Uterus (tissue), 4 donors: ENCODE results near the gene CELF2. TPM values are rescaled to one million over a fixed set of nuclear protein-coding genes. Genes with fewer than 3 reads are reported as not detected.

Experiments used
- DNase-seq, 2 donors: peaks; one replicate each; pipeline ENCODE4 v3.0.0-alpha.2; 2019 to 2020
- H3K27ac ChIP-seq, 2 donors: fragments of 200-600 bp; sonication (generic); 1 replicate in 1 of 2; 2 replicates in 1 of 2; pipeline ENCODE4 v1.5.1; 2016 to 2018
- H3K27me3 ChIP-seq, 2 donors: fragments of 200-600 bp; sonication (generic); one replicate each; pipeline ENCODE4 v1.5.1; 2018 to 2019; ENCODE audit warnings: control low read depth in 1 of 2
- H3K36me3 ChIP-seq, 2 donors: fragments of 200-600 bp; sonication (generic); one replicate each; pipeline ENCODE4 v1.5.1; 2019; ENCODE audit warnings: control low read depth in 1 of 2
- H3K4me1 ChIP-seq, 2 donors: fragments of 200-600 bp; sonication (generic); one replicate each; pipeline ENCODE4 v1.5.1; 2018 to 2019; ENCODE audit warnings: control low read depth in 1 of 2
- H3K4me3 ChIP-seq, 2 donors: fragments of 200-600 bp; sonication (generic); 1 replicate in 1 of 2; 2 replicates in 1 of 2; pipeline ENCODE4 v1.5.1; 2018 to 2019; ENCODE audit warnings: mild to moderate bottlenecking in 1 of 2
- H3K9me3 ChIP-seq, 2 donors: fragments of 200-600 bp; sonication (generic); one replicate each; pipeline ENCODE4 v1.5.1; 2019; ENCODE audit warnings: control low read depth in 1 of 2
- POLR2A ChIP-seq, 2 donors: fragments of 450-650 bp; IDR thresholded peaks; one replicate each; pipeline ENCODE4 v1.6.1; 2016; ENCODE audit warnings: antibody characterized with exemption in 2 of 2, mild to moderate bottlenecking in 1 of 2, moderate library complexity in 1 of 2
- intact Hi-C: fragments of 100-400 bp; cut with DNase I; formaldehyde crosslinking; loops from one replicate; pipeline ENCODE4 v1.15.1; 2023; ENCODE audit warnings: low total_unique reads
- total RNA-seq, 4 donors: library from RNA; depleted of rRNA in 3 of 4; stranded (reverse); fragments of >200 nt in 3 of 4; gene quantifications; one replicate each; pipeline versions ENCODE4 v1.1.0 to v1.2.4, GENCODE V29; 2014 to 2023
- TF ChIP-seq, protein P1 (sequence below), 4 experiments: fragments of 200-600 bp in 2 of 4; fragments of 450-650 bp in 2 of 4; sonication (generic) in 2 of 4; IDR thresholded peaks; one replicate each; pipeline ENCODE4 v1.5.1; 2016 to 2019; ENCODE audit warnings: antibody characterized with exemption in 4 of 4, mild to moderate bottlenecking in 2 of 4, moderate library complexity in 1 of 4
- donor health status: DM: yes; HTN: yes; CAD: no.

CELF2 gene
- total RNA-seq, 4 donors from 2014 or later = 12.8 to 59.2 (median 44.0) TPM

GRCh38 chr10:11013836-11014235, 3.8 kb upstream of the CELF2 start:
- Histone ChIP-seq H3K36me3 (no peaks in the 10 kb centered on the region), H3K27ac (peak overlapping the region; percentile 11 to 47), H3K4me3 (no peak overlapping the region), H3K4me1 (no peaks in the 10 kb centered on the region), H3K27me3 (no peaks in the 10 kb centered on the region), H3K9me3 (no peaks in the 10 kb centered on the region)
- intact Hi-C loops = no loop called here
- TF ChIP-seq, protein P1, sequence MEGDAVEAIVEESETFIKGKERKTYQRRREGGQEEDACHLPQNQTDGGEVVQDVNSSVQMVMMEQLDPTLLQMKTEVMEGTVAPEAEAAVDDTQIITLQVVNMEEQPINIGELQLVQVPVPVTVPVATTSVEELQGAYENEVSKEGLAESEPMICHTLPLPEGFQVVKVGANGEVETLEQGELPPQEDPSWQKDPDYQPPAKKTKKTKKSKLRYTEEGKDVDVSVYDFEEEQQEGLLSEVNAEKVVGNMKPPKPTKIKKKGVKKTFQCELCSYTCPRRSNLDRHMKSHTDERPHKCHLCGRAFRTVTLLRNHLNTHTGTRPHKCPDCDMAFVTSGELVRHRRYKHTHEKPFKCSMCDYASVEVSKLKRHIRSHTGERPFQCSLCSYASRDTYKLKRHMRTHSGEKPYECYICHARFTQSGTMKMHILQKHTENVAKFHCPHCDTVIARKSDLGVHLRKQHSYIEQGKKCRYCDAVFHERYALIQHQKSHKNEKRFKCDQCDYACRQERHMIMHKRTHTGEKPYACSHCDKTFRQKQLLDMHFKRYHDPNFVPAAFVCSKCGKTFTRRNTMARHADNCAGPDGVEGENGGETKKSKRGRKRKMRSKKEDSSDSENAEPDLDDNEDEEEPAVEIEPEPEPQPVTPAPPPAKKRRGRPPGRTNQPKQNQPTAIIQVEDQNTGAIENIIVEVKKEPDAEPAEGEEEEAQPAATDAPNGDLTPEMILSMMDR (IDR thresholded peaks at IDR 0.05) = no peak
- DNase-seq = no peak

GRCh38 chr10:11014671-11015445, 2.8 kb upstream of the CELF2 start:
- H3K27me3 ChIP-seq = no peaks in the 10 kb centered on the region
- no peaks in the 10 kb centered on the region for H3K4me1 ChIP-seq
- intact Hi-C loops = no loop called here
- no peaks in the 10 kb centered on the region for H3K9me3 ChIP-seq
- H3K36me3 ChIP-seq = no peaks in the 10 kb centered on the region
- DNase-seq = no peak
- TF ChIP-seq, protein P1 (IDR thresholded peaks at IDR 0.05) = no peak
- TF ChIP-seq POLR2A (IDR thresholded peaks at IDR 0.05) = no peak
- H3K4me3 ChIP-seq = no peak overlapping the region
- peak overlapping the region in 1 of 2 donors; percentile 11 for H3K27ac ChIP-seq

DNA sequence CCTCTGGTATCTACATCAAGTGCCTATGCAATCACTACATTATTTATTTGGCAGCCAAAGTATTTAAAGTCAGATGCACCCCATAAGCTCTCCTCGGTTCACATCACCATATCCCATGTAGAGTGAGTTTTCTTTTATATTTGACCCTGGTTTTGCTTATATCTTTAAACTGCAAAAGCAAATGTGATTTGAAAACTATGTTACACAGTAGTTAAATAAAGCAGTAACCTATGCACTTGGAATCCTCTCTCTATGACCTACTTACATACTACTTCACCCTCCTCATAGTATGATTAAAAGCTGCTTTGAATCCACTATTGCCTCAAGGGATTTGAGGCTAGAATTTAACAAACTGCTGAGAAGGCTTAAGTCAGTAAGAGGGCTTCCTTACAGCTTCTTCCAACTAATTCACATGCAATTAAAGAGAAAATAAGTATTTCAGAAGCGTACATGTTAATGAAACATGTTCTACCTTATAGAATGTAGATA, 2.2 kb upstream of the CELF2 start:
- H3K4me1 ChIP-seq = no peaks in the 10 kb centered on the region

DNA sequence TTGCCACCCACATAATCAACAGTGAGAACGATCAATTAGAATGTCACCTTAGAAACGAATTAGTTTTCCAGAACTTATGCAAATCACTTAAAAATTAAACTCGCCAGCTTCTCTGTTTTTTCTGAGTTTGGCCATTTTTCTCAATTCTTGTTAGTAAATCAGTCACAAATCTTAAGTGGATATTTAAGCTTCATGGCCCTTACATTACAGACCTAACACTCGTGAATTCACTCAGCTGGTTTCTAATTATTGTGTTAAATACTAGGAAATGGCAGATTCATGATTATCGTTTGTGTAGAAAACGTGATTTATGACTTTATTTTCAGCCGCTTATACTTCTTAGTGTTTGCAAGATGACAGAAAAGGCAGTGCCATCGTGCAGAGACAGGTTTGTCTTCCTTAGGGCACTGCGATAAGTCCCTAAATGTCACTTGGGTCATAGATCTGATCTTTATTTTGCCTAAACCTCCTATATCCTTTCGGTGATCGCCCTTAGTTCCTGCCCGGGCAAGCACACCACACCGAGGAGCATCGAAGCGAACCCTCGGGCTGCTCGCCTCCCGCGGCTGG, 587 bp upstream of the CELF2 start:
- Histone ChIP-seq H3K4me1 (no peaks in the 10 kb centered on the region), H3K27me3 (no peaks in the 10 kb centered on the region), H3K36me3 (no peaks in the 10 kb centered on the region), H3K9me3 (no peaks in the 10 kb centered on the region), H3K27ac (peak overlapping the region; percentile 78 to 86), H3K4me3 (peak overlapping the region; percentile 51 to 66)
- no peak for TF ChIP-seq POLR2A (IDR thresholded peaks at IDR 0.05)
- TF ChIP-seq, protein P1 (IDR thresholded peaks at IDR 0.05) = no peak
- intact Hi-C loops = no loop called here
- DNase-seq = no peak

More for the DNA sequence above, 2.2 kb upstream of the CELF2 start:
- no peaks in the 10 kb centered on the region for H3K9me3 ChIP-seq
- TF ChIP-seq POLR2A (IDR thresholded peaks at IDR 0.05) = no peak
- TF ChIP-seq, protein P1 (IDR thresholded peaks at IDR 0.05) = no peak
- peak overlapping the region in 1 of 2 donors; percentile 11 for H3K27ac ChIP-seq
- DNase-seq = no peak
- no peaks in the 10 kb centered on the region for H3K36me3 ChIP-seq
- intact Hi-C loops = no loop called here
- H3K4me3 ChIP-seq = no peak overlapping the region
- no peaks in the 10 kb centered on the region for H3K27me3 ChIP-seq

DNA sequence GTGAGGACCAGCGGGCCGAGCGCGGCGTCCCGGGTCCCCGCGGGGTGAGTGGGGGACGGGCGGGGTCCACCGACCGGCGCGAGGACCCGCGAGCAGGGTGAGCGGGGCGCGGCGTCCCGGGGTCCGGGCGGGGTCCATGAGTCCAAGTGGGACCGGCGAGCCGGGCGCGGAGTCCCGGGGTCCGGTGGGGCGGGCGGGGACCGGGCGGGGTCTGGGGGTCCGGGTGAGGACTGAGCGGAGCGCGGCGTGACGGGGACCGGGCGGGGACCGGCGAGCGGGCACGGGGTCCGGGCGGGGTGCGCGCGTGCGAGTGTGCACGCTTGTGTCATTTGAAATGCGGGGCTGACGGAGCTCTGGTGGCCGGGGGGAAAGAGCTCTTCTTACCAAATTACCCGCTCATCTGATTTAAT, 765 bp downstream of the CELF2 start:
- intact Hi-C loops = no loop called here
- Histone ChIP-seq H3K4me3 (peak overlapping the region; percentile 51 to 66), H3K9me3 (no peaks in the 10 kb centered on the region), H3K36me3 (no peaks in the 10 kb centered on the region), H3K27ac (peak overlapping the region; percentile 78 to 86), H3K27me3 (no peaks in the 10 kb centered on the region), H3K4me1 (no peaks in the 10 kb centered on the region)
- no peak for DNase-seq
- no peak for TF ChIP-seq POLR2A (IDR thresholded peaks at IDR 0.05)
- TF ChIP-seq, protein P1 (IDR thresholded peaks at IDR 0.05) = no peak
